KOPT-K1 (cell line): ENCODE results near the gene SRP68.

ENCODE experiments used
- H3K27ac ChIP-seq: fragments of 200-600 bp; sonication (generic); 2 replicates; pipeline ENCODE4 v1.5.1; 2016; ENCODE audit warnings: antibody characterized with exemption, mild to moderate bottlenecking, low read depth, low read length; ENCODE audit not compliant: poor library complexity, severe bottlenecking
- H3K36me3 ChIP-seq: fragments of 200-600 bp; sonication (generic); 2 replicates; pipeline ENCODE4 v1.5.1; 2017; ENCODE audit warnings: antibody characterized with exemption, mild to moderate bottlenecking, low read length, moderate library complexity; ENCODE audit not compliant: insufficient read depth
- H3K9me3 ChIP-seq: fragments of 200-600 bp; sonication (generic); 2 replicates; pipeline ENCODE4 v1.5.1; 2017; ENCODE audit warnings: antibody characterized with exemption, low read length, mild to moderate bottlenecking; ENCODE audit not compliant: insufficient read depth, poor library complexity, severe bottlenecking

Gene SRP68

GRCh38 chr17:76072148-76072858, at the start of gene SRP68:
Gene SRP68, minus strand, starts transcription at chr17:76072517. Its CDS starts 26 bp downstream, at chr17:76072491.
- H3K9me3 ChIP-seq: no peaks in the 10 kb centered on the region
- H3K36me3 ChIP-seq: peaks cover 34% of the 10 kb centered on the region
- H3K27ac ChIP-seq: peak within 1 kb of the TSS; percentile 84

GRCh38 chr17:76121932-76122430, 49.7 kb upstream of the SRP68 start:
- Histone ChIP-seq H3K36me3 (no peaks in the 10 kb centered on the region), H3K27ac (peak overlapping the region; percentile 50), H3K9me3 (no peaks in the 10 kb centered on the region)

GRCh38 chr17:76120658-76121008, 48.3 kb upstream of the SRP68 start:
- no peak overlapping the region for H3K27ac ChIP-seq
- H3K36me3 ChIP-seq: no peaks in the 10 kb centered on the region
- H3K9me3 ChIP-seq: no peaks in the 10 kb centered on the region

- no peak overlapping the region for H3K27ac ChIP-seq
These were observed 47.4 kb upstream of the SRP68 start for GRCh38 chr17:76119409-76120371.

GRCh38 chr17:76115138-76115754, 42.9 kb upstream of the SRP68 start:
- Histone ChIP-seq H3K36me3 (no peaks in the 10 kb centered on the region), H3K27ac (no peak overlapping the region), H3K9me3 (peaks cover 4% of the 10 kb centered on the region)

More at GRCh38 chr17:76119409-76120371, 47.4 kb upstream of the SRP68 start:
- Histone ChIP-seq H3K36me3 (no peaks in the 10 kb centered on the region), H3K9me3 (no peaks in the 10 kb centered on the region)

- no peak overlapping the region for H3K27ac ChIP-seq
- peaks cover 4% of the 10 kb centered on the region for H3K9me3 ChIP-seq
- no peaks in the 10 kb centered on the region for H3K36me3 ChIP-seq
These were observed 39.6 kb upstream of the SRP68 start for GRCh38 chr17:76111956-76112355.

DNA sequence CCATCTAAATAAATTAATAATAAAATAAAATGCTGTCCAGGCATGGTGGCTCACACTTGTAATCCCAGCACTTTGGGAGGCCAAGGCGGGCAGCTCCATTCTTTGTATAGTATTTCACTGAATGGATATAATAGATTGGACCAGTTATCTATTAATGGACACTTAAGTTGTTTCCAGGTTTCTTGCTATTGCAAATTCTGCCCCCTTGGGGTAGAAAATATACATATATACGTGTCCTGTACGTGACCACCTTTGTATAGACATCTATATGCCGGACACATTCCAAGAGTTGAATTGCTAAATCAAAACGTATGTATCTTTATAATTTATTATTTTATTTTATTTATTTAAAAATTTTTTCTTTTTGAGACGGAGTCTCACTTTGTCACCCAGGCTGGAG, 35.2 kb upstream of the SRP68 start:
- H3K9me3 ChIP-seq: no peaks in the 10 kb centered on the region
- no peak overlapping the region for H3K27ac ChIP-seq
- H3K36me3 ChIP-seq: no peaks in the 10 kb centered on the region

- H3K27ac ChIP-seq: no peak overlapping the region
- H3K36me3 ChIP-seq: peaks cover 6% of the 10 kb centered on the region
- H3K9me3 ChIP-seq: no peaks in the 10 kb centered on the region
These were observed 34.4 kb upstream of the SRP68 start for GRCh38 chr17:76106703-76107102.

- H3K9me3 ChIP-seq: no peaks in the 10 kb centered on the region
- peaks cover 24% of the 10 kb centered on the region for H3K36me3 ChIP-seq
- no peak overlapping the region for H3K27ac ChIP-seq
These were observed 32.5 kb upstream of the SRP68 start for GRCh38 chr17:76104896-76105231.

GRCh38 chr17:76104140-76104895, 32.0 kb upstream of the SRP68 start:
- peak overlapping the region; percentile 77 for H3K27ac ChIP-seq
- H3K9me3 ChIP-seq: no peaks in the 10 kb centered on the region
- H3K36me3 ChIP-seq: peaks cover 29% of the 10 kb centered on the region

- no peaks in the 10 kb centered on the region for H3K9me3 ChIP-seq
- peaks cover 37% of the 10 kb centered on the region for H3K36me3 ChIP-seq
- peak within 1 kb of the TSS; percentile 77 for H3K27ac ChIP-seq
These were observed 31.2 kb upstream of the SRP68 start, which contains the start of gene EXOC7 for GRCh38 chr17:76103274-76104139. Gene EXOC7, minus strand, starts transcription at chr17:76103787. Its CDS starts 95 bp downstream, at chr17:76103692.

DNA sequence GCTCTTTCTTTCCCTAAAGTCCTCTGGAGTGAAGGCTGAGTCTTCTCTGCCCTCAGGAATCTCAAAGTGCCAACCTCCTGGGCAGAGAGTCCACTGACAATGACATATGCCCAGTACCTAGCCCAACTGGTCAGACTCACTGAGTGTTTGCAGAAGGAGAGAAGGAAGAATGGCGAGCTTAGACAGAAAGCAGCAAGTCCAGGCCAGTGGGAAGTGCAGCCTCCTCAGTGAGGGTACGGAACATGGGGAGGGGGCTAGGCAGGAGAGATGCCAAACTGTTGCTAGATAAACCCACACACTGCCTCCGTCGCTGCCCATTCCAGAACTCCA, 30.6 kb upstream of the SRP68 start:
- Histone ChIP-seq H3K36me3 (peaks cover 43% of the 10 kb centered on the region), H3K27ac (peak overlapping the region; percentile 77), H3K9me3 (no peaks in the 10 kb centered on the region)

- no peaks in the 10 kb centered on the region for H3K9me3 ChIP-seq
- H3K36me3 ChIP-seq: peaks cover 91% of the 10 kb centered on the region
- no peak overlapping the region for H3K27ac ChIP-seq
These were observed 25.5 kb upstream of the SRP68 start for GRCh38 chr17:76097716-76098295.
